ENCODE measurements around the gene GALNT10. TPM values are rescaled to one million over a fixed set of nuclear protein-coding genes. Genes with fewer than 3 reads are reported as not detected.

The GALNT10 gene
- total and polyA plus RNA-seq, 2 of the 4 experiments (the other 2 are of a cell fraction): 46.2 to 67.0 TPM

GRCh38 chr5:154189819-154190594, 526 bp upstream of the GALNT10 start (continued):
- TF ChIP-seq USF2 (IDR thresholded peaks at IDR 0.05; ENCODE audit: low read depth, low read length) (no peak), FOS (IDR thresholded peaks at IDR 0.05; ENCODE audit: low read depth, low read length) (no peak)

Measured in IMR-90 (cell line).